H9 (cell line): Measurements from ENCODE around the gene FAM83C. TPM values are rescaled to one million over a fixed set of nuclear protein-coding genes. Genes with fewer than 3 reads are reported as not detected.

ENCODE experiments used
- DNase-seq: peaks from one replicate; pipeline ENCODE4 v3.0.0-alpha.2; 2017
- H2AFZ ChIP-seq: one replicate; pipeline ENCODE4 v1.6.1; 2013; ENCODE audit warnings: mild to moderate bottlenecking, low read length, control low read depth, moderate library complexity
- H2AK5ac ChIP-seq: 2 replicates; pipeline ENCODE4 v1.6.1; 2013; ENCODE audit warnings: low read length, control low read depth, mixed read lengths; ENCODE audit not compliant: insufficient read length
- H2BK120ac ChIP-seq: one replicate; pipeline ENCODE4 v1.6.1; 2013; ENCODE audit warnings: low read depth, mild to moderate bottlenecking, low read length, control low read depth, inconsistent platforms; ENCODE audit not compliant: poor library complexity, severe bottlenecking
- H2BK12ac ChIP-seq: 2 replicates; pipeline ENCODE4 v1.6.1; 2013; ENCODE audit warnings: low read length, control low read depth, mixed read lengths, low read depth; ENCODE audit not compliant: insufficient read length
- H2BK15ac ChIP-seq: 2 replicates; pipeline ENCODE4 v1.6.1; 2013; ENCODE audit warnings: low read depth, low read length, control low read depth
- H2BK20ac ChIP-seq: one replicate; pipeline ENCODE4 v1.6.1; 2013; ENCODE audit warnings: low read depth, mild to moderate bottlenecking, low read length, control low read depth, inconsistent platforms; ENCODE audit not compliant: poor library complexity, severe bottlenecking
- H2BK5ac ChIP-seq: 2 replicates; pipeline ENCODE4 v1.6.1; 2013; ENCODE audit warnings: low read length, control low read depth, mixed read lengths; ENCODE audit not compliant: insufficient read length
- H3K14ac ChIP-seq: 2 replicates; pipeline ENCODE4 v1.6.1; 2013; ENCODE audit warnings: low read length, control low read depth; ENCODE audit not compliant: insufficient read depth
- H3K18ac ChIP-seq: 2 replicates; pipeline ENCODE4 v1.6.1; 2013; ENCODE audit warnings: low read depth, mild to moderate bottlenecking, mixed read lengths, low read length, control low read depth; ENCODE audit not compliant: insufficient read length
- H3K23ac ChIP-seq: 2 replicates; pipeline ENCODE4 v1.6.1; 2013; ENCODE audit warnings: low read length, control low read depth, mixed read lengths, low read depth; ENCODE audit not compliant: insufficient read length
- H3K23me2 ChIP-seq: 2 replicates; pipeline ENCODE4 v1.6.1; 2013; ENCODE audit warnings: low read depth, mild to moderate bottlenecking, mixed read lengths, low read length, control low read depth; ENCODE audit not compliant: insufficient read length, poor library complexity, severe bottlenecking
- H3K27ac ChIP-seq: 2 replicates; pipeline ENCODE4 v1.5.1; 2013; ENCODE audit warnings: low read length, control low read depth, mixed read lengths, low read depth; ENCODE audit not compliant: insufficient read length
- H3K27me3 ChIP-seq: 2 replicates; pipeline ENCODE4 v1.6.1; 2013; ENCODE audit warnings: low read length, control low read depth, inconsistent platforms; ENCODE audit not compliant: insufficient read depth
- H3K4ac ChIP-seq: 2 replicates; pipeline ENCODE4 v1.6.1; 2013; ENCODE audit warnings: low read depth, mild to moderate bottlenecking, control low read depth, inconsistent platforms, low read length, moderate library complexity
- H3K4me1 ChIP-seq: 2 replicates; pipeline ENCODE4 v1.6.1; 2013; ENCODE audit warnings: low read length, control low read depth, inconsistent platforms; ENCODE audit not compliant: insufficient read depth
- H3K4me2 ChIP-seq: 2 replicates; pipeline ENCODE4 v1.6.1; 2013; ENCODE audit warnings: low read length, control low read depth, mixed read lengths; ENCODE audit not compliant: insufficient read length, insufficient read depth
- H3K56ac ChIP-seq: 2 replicates; pipeline ENCODE4 v1.6.1; 2013; ENCODE audit warnings: low read depth, mild to moderate bottlenecking, mixed read lengths, low read length, control low read depth; ENCODE audit not compliant: insufficient read length
- H3K79me1 ChIP-seq: 2 replicates; pipeline ENCODE4 v1.6.1; 2013; ENCODE audit warnings: low read depth, mild to moderate bottlenecking, moderate library complexity, low read length, control low read depth, inconsistent platforms; ENCODE audit not compliant: insufficient read depth, poor library complexity, severe bottlenecking
- H3K79me2 ChIP-seq: 2 replicates; pipeline ENCODE4 v1.6.1; 2013; ENCODE audit warnings: low read length, control low read depth, inconsistent platforms; ENCODE audit not compliant: insufficient read depth
- H3K9ac ChIP-seq: 2 replicates; pipeline ENCODE4 v1.6.1; 2013; ENCODE audit warnings: low read length, control low read depth, mixed read lengths; ENCODE audit not compliant: insufficient read length; ENCODE audit errors: extremely low read depth
- H3K9me3 ChIP-seq: one replicate; pipeline ENCODE4 v1.6.1; 2013; ENCODE audit warnings: low read depth, low read length, inconsistent platforms; ENCODE audit not compliant: control insufficient read depth
- H3T11ph ChIP-seq: one replicate; pipeline ENCODE4 v1.6.1; 2013; ENCODE audit warnings: mild to moderate bottlenecking, low read length, control low read depth, inconsistent platforms
- H4K20me1 ChIP-seq: one replicate; pipeline ENCODE4 v1.6.1; 2013; ENCODE audit not compliant: control insufficient read depth, insufficient read length, insufficient read depth
- H4K5ac ChIP-seq: 2 replicates; pipeline ENCODE4 v1.6.1; 2013; ENCODE audit warnings: low read depth, mild to moderate bottlenecking, mixed read lengths, low read length, control low read depth; ENCODE audit not compliant: insufficient read length
- H4K8ac ChIP-seq: replicated peaks from 2 replicates; pipeline ENCODE4 v1.6.1; 2013; ENCODE audit warnings: low read length, control low read depth, mixed read lengths, low read depth; ENCODE audit not compliant: insufficient read length
- H4K91ac ChIP-seq: 2 replicates; pipeline ENCODE4 v1.6.1; 2013; ENCODE audit warnings: low read depth, mild to moderate bottlenecking, moderate library complexity, mixed read lengths, low read length, control low read depth; ENCODE audit not compliant: insufficient read length
- H3K27ac Mint-ChIP-seq, 3 experiments: 2 replicates in 2 of 3; 3 replicates in 1 of 3; pipeline ENCODE4 v1.8.0; 2020 to 2021; ENCODE audit warnings: mixed read lengths in 3 of 3, mild to moderate bottlenecking in 1 of 3, moderate library complexity in 1 of 3
- H3K27me3 Mint-ChIP-seq: 2 replicates; pipeline ENCODE4 v1.8.0; 2021; ENCODE audit warnings: low read depth, mild to moderate bottlenecking, moderate library complexity, mixed read lengths
- H3K36me3 Mint-ChIP-seq, 3 experiments: 2 replicates in 2 of 3; 3 replicates in 1 of 3; pipeline ENCODE4 v1.8.0; 2020 to 2021; ENCODE audit warnings: low read depth in 3 of 3, mixed read lengths in 3 of 3; ENCODE audit not compliant: insufficient read depth in 1 of 3
- H3K4me1 Mint-ChIP-seq, 2 experiments: 2 replicates each; pipeline ENCODE4 v1.8.0; 2020; ENCODE audit warnings: mixed read lengths in 2 of 2
- H3K4me3 Mint-ChIP-seq, 2 experiments: 2 replicates in 1 of 2; 3 replicates in 1 of 2; pipeline ENCODE4 v1.8.0; 2020 to 2021; ENCODE audit warnings: mild to moderate bottlenecking in 2 of 2, mixed read lengths in 2 of 2, moderate library complexity in 1 of 2
- H3K9me3 Mint-ChIP-seq, 2 experiments: 2 replicates in 1 of 2; 3 replicates in 1 of 2; pipeline ENCODE4 v1.8.0; 2020; ENCODE audit warnings: mild to moderate bottlenecking in 2 of 2, mixed read lengths in 2 of 2, moderate library complexity in 1 of 2
- CTCF ChIP-seq: fragments of 200-600 bp; sonication (generic); conservative IDR thresholded peaks from 3 replicates; pipeline ENCODE4 v1.8.0; 2021; ENCODE audit warnings: antibody characterized with exemption, mild to moderate bottlenecking
- WGBS: extraction: QIAGEN DNeasy Blood & Tissue Kit; methylation state at CpG from one replicate; pipeline ENCODE4 v1.1.7; 2013; ENCODE audit warnings: missing lambda C conversion rate, low lambda C conversion rate, mixed read lengths; ENCODE audit not compliant: insufficient read length; ENCODE audit errors: extremely low coverage; 5-methylcytosine and 5-hydroxymethylcytosine counted together
- total RNA-seq: library from RNA; stranded (reverse); gene quantifications from 2 replicates; pipeline ENCODE4 v1.2.1, GENCODE V29; 2021

Gene FAM83C
- total RNA-seq, 1 experiment from 2014 or later, result not detected

DNA sequence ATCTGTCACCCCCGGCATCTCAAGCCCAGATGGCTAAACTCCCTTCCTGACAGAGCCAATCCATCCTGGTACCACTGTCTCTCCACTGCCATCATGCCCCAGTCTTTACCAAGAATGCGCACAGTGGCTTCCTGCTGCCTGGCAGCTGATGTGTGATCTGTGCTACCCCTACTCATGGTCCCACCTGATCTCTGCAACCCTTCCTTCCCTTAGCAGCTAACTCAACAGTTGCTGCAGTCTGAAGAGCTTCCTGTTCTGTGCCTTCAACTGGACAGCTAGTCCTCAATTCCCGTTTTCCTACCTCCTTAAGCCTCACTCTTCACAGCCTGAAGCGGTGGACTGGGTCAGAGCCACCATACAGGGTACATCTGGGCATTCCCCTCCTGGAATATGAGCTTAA is 7.6 kb upstream of the FAM83C start:
- TF ChIP-seq CTCF, result no peak
- H3K4me1 Mint-ChIP-seq, result peaks cover 13 to 15% of the 10 kb centered on the region in 2 experiments

More for the DNA sequence above, 7.6 kb upstream of the FAM83C start:
- Histone ChIP-seq H3K23me2 (peaks cover 4% of the 10 kb centered on the region), H4K91ac (no peak overlapping the region), H3K27me3 (no peaks in the 10 kb centered on the region), H4K8ac (no peak overlapping the region), H3K4me2 (no peak overlapping the region), H3K23ac (no peak overlapping the region), H2AK5ac (no peak overlapping the region), H3K4me1 (peaks cover 3% of the 10 kb centered on the region; the same call in 1 of the 2 replicates), H4K20me1 (no peaks in the 10 kb centered on the region), H2AFZ (no peak overlapping the region), H3K9me3 (no peaks in the 10 kb centered on the region), H2BK15ac (no peak overlapping the region), H3K18ac (no peak overlapping the region), H3K27ac (no peak overlapping the region), H2BK20ac (no peak overlapping the region), H3K79me2 (no peaks in the 10 kb centered on the region), H2BK12ac (no peak overlapping the region), H3T11ph (no peak overlapping the region), H3K79me1 (no peaks in the 10 kb centered on the region), H3K14ac (no peak overlapping the region; the same call in 1 of the 2 replicates), H3K9ac (no peak overlapping the region), H2BK5ac (no peak overlapping the region), H4K5ac (no peak overlapping the region), H2BK120ac (no peak overlapping the region), H3K56ac (no peak overlapping the region), H3K4ac (no peak overlapping the region)
- H3K27ac Mint-ChIP-seq, result no peak overlapping the region
- peaks cover 10% of the 10 kb centered on the region for H3K27me3 Mint-ChIP-seq
- no peak overlapping the region for H3K4me3 Mint-ChIP-seq
- H3K9me3 Mint-ChIP-seq, result no peaks in the 10 kb centered on the region; a peak in 1 of 5 replicates
- no peak for DNase-seq
- H3K36me3 Mint-ChIP-seq, result no peaks in the 10 kb centered on the region
- no CpG with 5 or more reads among the region's 4 CpGs for WGBS
